HG03039 (cell line): ENCODE data around the gene TLE4.
"Not testable (repeated sequence)": the region's sequence is repeated elsewhere in the genome, so short reads cannot be mapped to it uniquely, and the experiment has no call there.

Experiments
- ATAC-seq: cut with Tn5 transposase; IDR thresholded peaks from one replicate; pipeline ENCODE4 v1.9.1; 2021; ENCODE audit warnings: mild to moderate bottlenecking, moderate library complexity; ENCODE audit not compliant: unreplicated experiment

TLE4 gene

DNA sequence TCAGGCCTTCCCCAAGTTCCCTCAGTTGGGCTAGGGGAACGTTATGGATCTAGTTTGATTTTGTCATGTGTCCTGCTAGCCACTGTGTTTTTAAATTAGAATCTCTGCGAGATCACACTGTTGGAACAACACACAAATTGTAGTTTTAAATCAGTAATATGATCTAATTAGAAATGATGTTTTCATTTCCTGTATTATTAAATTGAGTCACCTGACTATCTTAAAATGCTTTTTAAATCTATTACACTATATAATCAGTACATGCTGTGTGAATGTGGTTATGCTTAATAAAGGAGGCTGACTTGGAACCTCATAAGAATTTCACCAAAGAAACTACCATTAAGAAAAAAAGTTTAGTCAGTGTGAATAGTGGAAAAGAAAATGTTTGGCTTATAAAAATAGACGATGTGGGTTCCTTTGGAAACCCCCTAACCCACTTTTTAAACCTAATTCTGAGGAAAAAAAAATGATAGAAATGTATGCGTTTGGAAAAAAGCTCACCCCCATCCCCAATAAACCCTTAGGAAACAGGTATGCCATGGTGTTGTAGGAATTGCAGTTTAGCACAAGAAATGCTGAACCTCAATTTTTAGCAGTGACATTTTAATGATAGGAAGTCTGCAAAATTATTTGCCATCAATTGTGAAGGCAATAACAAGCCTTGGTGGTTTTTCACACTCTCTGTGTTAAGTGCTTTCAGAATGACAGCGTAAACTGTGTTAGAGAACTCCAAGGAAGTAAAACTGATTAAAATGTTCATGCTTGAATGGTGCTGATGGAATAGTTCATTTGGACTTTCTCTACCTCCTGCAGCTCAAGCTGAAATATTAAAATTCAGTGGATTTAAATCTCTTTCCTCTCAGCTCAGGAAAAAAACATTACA is 59.0 kb downstream of the TLE4 start:
- peak; percentile 66 for ATAC-seq

DNA sequence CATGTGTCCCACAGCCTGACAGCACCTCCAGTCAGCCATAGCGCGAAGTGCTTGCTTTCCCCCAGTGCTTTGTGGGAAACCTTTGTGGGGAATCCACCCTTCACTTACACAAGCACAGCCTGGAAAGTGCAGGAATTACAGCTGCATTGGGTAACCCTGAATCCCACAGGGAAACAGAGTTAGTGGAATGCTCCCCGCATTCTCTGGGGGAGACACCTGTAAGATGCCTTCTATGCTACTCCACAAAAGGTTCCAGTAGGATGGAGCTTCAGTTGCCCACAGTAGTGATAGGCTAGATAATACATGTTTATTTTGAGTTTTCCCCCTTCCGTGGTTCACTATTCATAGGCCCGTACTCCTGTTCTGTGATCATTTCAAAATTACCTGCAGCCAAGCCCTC is 60.3 kb downstream of the TLE4 start:
- ATAC-seq = no peak

DNA sequence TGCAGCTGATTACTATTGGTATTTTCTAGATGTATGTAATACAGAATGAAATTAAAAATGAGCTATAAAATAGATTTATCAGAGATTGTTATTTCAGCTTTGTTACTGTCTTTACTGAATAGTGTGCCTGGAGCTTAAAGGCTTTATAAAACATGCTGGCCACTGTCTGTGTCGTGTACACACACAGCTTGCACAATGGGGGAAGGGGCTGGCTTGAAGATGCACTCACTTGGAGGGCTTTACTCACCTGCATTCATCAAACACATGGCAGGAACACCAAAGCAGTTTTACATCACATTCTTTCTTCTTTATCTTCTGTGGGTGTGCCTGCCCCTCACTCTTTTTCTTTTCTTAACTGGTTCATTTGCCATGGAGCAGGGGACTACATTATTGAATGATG is 60.9 kb downstream of the TLE4 start:
- no peak for ATAC-seq

DNA sequence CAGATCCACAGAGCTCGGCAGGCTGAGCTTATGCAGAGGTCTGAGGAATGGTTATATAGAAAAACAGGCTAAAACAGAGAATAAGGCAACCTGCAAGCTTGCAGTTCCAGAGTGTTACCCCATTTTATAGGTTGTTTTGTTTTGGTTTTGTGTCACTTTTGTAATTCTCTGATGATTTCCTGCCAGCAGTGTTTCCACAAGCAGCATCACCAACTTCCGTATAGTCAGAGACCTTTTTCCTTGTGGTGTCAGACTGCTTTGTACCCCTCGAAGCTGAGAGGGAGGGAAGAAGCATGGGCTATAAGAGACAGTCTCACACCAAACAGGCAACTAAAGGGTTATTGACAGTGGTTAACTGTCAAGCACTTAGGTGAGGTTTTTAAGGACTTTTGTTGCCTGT is 61.8 kb downstream of the TLE4 start:
- no peak for ATAC-seq

DNA sequence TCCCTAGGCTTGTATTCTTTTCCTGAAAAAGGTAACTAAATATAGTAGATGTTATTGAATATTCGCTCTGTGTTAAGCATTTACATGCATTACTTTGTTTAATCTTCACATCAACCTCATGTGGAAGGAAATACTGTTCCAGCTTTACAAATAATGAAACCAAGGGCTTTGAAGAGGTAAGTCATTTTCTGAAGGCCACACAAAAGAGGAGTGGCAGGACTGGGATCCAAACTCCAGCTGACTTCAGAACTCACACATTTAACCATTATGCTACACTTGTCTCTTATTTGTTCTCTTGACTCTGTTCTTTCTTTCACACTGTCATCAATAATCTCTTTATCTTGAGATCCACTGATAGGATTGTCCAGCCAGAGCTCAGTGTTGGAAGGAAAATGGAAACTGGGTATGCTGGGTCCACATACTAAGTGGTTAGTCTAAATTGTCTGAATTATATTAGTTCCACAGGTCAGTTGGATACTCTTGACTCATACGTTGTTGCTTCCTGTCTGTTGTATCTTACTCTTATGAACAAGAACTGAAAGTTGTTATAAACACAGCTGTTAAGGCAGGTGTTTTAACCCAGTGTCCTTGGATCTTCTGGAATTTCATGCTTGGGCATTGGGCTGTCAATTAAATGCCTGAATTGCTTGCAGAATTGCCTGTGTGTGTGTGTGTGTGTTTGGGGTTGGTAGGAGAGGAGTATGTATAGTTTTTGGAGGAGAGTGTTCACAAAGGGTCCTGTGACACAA is 65.6 kb downstream of the TLE4 start:
- no peak for ATAC-seq

DNA sequence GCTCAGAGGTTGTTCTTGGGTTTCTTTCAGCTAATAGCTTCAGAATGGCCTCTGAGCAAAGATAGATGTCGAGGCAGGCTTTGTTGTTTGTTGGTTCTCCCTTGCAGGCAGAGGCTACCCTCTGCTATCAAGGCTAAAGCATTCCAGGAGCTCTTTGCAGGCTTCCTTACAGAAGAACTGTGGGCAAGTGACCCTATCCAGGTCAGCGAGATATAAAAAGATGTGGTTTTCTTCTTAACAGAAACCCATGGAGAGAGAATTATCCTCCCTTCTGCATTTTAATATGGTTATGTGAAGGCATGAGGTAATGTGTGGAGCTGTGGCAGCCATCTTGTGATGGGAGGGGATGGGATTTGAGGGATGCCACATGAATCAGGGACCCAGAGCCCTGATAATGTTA is 67.0 kb downstream of the TLE4 start:
- ATAC-seq = no peak

DNA sequence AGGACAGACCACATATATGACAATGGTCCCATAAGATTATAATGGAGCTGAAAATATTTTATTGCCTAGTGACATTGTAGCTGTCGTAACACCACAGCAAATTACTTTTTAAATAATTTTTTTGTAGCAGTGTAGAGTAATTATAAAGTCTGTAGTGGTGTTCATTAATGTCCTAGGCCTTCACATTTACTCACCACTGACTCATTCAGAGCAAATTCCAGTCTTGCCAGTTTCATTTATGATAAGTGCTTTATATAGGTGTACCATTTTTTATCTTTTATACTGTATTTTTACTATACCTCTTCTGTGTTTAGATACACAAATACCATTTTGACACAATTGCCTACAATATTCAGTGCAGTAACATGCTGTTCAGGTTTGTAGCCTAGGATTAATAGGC is 67.6 kb downstream of the TLE4 start:
- no peak for ATAC-seq

DNA sequence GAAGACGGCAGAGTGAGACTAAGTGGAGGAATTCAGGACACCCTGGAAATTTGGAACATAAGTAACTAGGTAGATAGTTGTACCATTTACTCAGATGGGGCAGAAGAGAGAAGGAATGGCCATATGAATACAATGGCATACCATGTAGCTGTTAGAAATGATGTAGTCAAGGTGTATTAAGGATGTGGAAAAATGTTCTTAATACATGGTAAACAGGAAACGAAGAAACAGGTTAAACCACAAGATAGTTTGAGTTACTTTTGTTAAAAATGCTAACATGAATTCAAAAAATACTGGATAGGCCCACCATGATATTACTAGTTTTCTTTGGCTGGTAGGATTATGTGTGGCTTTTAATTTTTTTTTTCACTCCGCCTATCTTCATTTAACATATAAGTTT is 68.3 kb downstream of the TLE4 start:
- not testable (repeated sequence) for ATAC-seq

DNA sequence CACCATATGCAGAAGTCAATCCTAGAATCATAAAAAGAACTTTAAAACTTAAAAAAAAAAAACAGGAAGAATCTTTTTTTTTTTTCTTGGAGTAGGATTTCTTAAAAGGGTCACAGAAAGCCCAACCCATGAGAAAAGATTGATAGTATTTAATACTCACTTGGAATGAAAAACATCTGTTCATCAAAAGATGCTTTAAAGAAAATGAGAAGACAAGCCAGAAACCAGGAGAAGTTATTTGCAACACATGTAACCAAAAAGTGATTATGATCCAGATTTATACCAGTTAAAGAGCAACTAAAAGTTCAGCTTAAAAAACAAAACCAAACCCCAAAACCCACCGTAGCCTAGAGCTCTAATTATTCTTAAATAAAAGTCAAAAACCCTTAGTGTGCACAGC is 69.3 kb downstream of the TLE4 start:
- no peak for ATAC-seq

DNA sequence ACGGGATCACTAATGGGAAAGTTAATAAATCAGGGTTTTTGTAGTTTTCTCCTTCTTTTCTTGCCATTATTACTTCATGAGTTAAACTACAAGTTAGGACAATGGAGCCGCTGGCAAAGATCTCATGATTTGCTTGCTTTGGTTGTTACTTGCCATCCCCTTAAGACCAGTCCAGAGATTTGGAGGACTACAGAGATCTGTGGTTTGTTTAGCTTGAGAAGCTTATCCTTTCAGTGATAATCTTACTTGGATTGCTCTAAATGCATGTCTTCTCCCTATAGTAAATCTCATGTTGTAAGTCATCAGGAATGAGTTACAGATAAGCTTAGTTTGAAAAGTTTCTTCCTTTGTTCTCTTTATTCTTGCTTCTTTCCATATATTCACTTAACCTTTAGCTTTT is 70.9 kb downstream of the TLE4 start:
- ATAC-seq = no peak

DNA sequence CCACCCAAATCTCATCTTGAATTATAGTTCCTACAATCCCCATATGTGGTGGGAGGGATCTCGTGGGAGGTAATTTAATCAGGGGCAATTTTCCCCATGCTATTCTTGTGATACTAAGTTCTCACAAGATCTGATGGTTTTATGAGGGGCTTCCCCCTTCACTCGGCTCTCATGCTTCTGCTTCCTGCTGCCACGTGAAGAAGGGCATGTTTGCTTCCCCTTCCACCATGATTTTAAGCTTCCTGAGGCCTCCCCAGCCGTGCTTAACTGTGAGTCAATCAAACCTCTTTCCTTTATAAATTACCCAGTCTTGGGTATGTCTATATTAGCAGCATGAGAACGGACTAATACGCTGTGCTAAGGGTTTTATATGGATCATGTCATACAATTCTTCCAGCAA is 72.3 kb downstream of the TLE4 start:
- ATAC-seq = no peak

DNA sequence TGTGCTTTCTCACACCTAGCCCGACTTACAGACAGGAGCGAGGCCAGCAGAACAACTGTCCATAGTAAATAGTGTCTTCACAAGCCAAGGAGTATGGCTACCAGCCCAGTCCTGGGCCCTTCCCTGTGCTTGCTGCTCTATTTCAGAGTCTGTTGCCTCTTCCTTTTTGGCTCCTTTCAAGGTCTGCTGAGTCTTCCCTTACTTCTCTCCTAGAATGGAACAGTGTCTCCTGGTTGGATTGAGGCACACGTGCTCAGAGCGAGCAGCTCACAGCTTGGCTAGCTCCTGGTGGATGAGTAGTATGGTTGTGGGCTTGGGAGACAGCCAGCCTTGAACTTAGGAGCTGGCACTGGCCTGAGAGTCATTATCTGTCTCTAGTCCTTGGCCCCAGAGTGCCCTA is 72.8 kb downstream of the TLE4 start:
- ATAC-seq = no peak

DNA sequence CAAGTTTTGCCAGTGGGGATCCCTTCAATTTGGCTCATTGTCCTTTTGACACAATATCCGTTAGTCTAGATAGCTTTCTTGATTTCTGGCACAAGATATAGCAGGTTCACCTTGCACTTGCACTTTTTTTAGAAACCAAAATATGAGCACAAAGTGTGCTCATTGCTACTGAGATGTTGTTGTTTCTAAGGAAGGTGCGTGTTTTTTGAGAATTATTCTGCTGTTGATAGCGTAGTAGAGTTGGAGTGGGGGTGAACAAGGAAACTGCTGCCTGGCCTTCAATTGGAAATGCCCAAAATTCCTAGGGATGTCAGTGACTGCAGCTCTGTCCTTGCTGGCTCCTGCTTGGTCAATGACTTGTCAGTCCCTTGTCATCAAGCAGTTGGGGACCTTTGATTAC is 73.3 kb downstream of the TLE4 start:
- ATAC-seq = no peak

DNA sequence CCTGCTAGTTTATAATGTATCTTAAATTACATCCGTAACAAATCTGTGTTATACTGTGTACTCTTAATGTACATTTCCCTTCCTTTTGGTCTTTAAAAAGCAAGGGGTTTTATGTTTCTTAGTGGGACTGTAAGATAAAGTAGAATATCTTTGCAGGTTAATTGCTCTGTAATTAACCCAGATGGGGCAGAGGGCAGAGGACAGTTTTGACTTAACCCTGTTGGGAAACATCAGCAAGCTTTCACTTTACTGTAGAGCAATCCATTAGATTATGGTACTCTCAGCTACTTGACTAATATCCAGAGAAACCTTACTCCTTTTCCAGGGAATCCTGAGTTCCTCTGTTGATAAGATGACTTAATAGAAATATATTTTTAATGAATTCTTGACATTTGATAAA is 74.3 kb downstream of the TLE4 start:
- ATAC-seq = no peak

DNA sequence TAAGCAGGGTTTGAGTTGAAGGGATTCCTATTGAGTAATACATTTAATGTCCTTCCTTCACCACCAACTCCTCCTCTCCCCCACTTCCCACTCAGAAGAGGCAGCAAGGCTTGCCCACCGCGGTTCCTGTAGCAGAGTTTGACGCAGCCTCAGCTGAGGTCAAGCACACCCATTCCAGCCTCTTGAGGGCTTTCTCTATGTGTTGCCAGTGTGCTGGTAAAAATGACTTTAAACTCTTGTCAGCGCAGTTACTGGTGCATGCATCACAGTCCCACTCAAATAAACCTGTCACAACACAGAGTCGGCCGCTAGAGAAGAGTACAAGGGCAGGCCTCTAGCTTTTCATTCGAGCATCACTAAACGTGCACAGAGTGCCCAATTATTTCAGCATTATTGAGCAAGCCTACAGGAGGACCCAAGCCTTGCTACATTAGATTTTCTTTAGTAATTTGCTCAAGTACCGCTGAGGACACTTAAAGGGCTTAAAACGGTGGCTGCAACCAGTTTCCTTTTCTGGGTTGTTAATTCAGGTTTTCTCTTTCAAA is 79.6 kb downstream of the TLE4 start:
- no peak for ATAC-seq

DNA sequence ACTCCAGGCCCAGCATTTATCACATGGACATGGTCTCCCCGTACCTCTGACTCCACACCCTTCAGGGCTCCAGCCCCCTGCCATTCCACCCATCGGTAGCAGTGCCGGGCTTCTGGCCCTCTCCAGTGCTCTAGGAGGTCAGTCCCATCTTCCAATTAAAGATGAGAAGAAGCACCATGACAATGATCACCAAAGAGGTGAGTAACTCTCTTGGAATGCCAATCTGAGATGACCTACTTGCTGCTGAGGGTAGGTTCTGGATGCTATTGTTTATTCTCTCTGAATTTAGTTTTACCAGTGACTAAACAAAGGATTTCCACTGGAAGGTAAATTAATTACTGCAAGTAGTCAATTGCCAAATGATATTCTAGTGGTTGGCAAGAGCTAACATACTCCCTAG is 80.8 kb downstream of the TLE4 start:
- ATAC-seq = no peak

DNA sequence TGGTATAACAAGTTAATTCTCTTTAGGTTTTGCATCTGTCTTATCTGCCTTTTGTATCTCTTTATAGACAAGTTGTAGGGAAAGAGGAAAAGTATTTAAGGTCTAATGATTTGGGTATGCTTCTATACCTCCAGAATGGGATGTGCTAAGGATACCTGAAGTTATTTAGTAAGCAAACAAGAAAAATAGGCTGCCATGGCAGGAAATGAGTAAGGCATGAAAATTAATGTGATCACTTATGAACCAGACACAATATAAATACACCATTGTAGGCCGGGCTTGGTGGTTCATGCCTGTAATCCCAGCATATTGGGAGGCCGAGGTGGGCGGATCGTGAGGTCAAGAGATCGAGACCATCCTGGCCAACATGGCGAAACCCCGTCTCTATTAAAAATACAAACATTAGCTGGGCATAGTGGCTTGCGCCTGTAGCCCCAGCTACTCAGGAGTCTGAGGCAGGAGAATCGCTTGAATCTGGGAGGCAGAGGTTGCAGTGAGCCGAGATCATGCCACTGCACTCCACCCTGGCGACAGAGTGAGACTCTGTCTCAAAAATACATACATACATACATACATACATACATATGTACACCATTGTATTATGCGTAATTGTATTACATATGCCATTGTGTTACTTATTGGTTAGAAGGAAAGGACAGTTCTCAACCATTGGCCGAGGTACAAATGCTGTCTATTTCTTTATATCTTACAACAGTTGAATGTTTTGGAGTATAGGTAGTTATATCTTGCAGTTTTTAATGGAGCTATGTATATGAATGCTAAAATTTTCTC is 83.0 kb downstream of the TLE4 start:
- not testable (repeated sequence) for ATAC-seq

DNA sequence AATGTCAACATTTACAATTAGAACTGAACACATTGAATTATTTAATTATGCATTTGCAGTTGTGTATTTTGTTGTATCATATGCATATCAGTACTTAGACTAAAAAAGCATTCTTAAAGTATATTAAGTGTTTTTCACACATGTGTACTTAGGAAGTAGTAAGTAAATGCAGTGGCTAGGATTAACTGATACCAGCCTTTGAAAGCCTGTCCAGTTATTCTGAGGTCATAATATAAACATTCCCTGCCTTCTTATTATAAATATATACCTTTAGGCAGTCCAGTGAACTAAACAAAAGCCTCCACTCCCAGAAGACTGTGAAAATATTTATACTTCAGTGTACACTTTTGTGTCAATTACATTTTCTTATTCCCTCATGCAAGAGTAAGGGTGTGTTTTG is 83.8 kb downstream of the TLE4 start:
- no peak for ATAC-seq

DNA sequence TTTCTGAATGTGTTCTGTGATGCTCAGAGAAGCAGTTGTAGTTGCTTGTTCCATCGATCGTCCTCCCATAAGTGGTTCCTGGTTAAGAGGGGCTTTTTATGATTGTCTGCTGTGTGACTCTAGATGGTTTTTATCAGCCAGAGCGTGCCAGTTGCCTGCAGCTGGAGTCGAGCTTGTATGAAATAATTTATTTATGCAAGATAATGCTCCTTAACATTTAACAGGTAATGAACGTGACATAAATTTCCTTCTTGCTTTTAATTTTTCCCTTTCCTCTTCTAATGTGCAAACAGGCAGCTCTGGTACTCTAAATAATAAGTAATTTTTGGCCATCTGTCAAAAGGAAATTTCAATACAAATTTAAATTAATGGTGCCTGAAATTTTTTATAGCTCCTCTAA is 84.4 kb downstream of the TLE4 start:
- ATAC-seq = no peak

DNA sequence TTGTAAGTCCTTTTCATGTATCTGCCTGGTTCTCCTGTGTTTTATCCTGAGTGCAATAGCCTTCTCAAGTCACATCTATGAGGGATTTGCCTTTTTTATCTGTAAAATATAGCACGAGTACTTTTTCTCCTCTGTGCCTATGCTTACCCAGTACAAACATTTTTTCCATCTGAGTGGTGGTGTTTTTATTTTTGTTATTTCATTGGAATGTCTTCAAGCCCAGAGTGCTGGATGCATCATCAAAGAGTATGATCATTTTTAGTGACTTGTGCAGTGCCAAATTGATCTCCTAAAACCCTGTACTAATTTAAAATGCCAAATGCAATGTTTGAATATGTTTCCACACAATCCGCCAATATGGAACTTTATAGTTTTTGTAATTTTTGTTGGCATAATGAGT is 86.1 kb downstream of the TLE4 start:
- ATAC-seq = no peak

DNA sequence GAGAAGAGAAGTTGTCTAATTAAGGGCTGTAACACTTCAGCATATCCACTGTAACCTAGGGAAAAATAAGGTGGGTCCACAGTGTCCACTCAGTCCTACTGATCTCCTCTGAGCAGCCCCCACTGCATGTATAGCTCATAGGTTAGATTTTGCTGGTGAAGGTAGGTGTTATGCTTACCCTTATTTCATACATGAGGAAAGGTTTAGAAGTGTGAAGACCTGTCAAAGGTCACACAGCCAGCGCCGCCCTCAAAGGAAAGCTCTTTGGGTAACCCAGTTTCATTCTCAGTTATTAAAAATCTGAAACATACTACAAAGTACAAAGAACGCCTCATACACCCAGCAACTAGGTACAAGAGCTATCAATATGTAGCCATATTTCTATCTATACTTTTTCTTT is 87.2 kb downstream of the TLE4 start:
- no peak for ATAC-seq
